Upper lobe of right lung (tissue), 1 donor: ENCODE data around the gene PROS1. TPM values are rescaled to one million over a fixed set of nuclear protein-coding genes. Genes with fewer than 3 reads are reported as not detected.
A peak's percentile ranks its signal among the peaks of the same experiment; 100 is the strongest.
"Not testable (repeated sequence)": the region's sequence is repeated elsewhere in the genome, so short reads cannot be mapped to it uniquely, and the experiment has no call there.

Experiments used
- ATAC-seq: fragments of 200-7000 bp; cut with Tn5 transposase; one replicate; pipeline ENCODE4 v1.9.1; 2020; ENCODE audit warnings: mild to moderate bottlenecking, moderate library complexity
- DNase-seq: peaks from one replicate; pipeline ENCODE4 v3.0.0-alpha.2; 2020
- H3K27ac ChIP-seq: fragments of 200-600 bp; one replicate; pipeline ENCODE4 v1.8.0; 2022
- H3K27me3 ChIP-seq: fragments of 200-600 bp; one replicate; pipeline ENCODE4 v1.8.0; 2022; ENCODE audit warnings: mild to moderate bottlenecking
- H3K36me3 ChIP-seq: fragments of 200-600 bp; one replicate; pipeline ENCODE4 v1.8.0; 2022
- H3K4me1 ChIP-seq: fragments of 200-600 bp; one replicate; pipeline ENCODE4 v1.8.0; 2022
- H3K4me3 ChIP-seq: fragments of 200-600 bp; one replicate; pipeline ENCODE4 v1.8.0; 2022; ENCODE audit warnings: mild to moderate bottlenecking
- H3K9me3 ChIP-seq: fragments of 200-600 bp; one replicate; pipeline ENCODE4 v1.8.0; 2022
- intact Hi-C: fragments of 100-400 bp; cut with DNase I; formaldehyde crosslinking; loops from one replicate; pipeline ENCODE4 v1.11.0; 2022
- total RNA-seq: library from RNA; stranded (reverse); fragmentation: NEBNext Ultra II Directional; extraction: Animal tissue kit (Norgen Biotek cat#: 25700); gene quantifications from one replicate; pipeline ENCODE4 v1.2.1, GENCODE V29; 2021
- TF ChIP-seq, protein P1 (sequence below): fragments of 200-600 bp; IDR thresholded peaks from one replicate; pipeline ENCODE4 v1.8.0; 2022; ENCODE audit warnings: antibody characterized with exemption
- donor health status: DM: no; HTN: yes; CAD: no; lungs with severe emphysema.

The PROS1 gene
- total RNA-seq, 1 donor from 2014 or later: 70.5 TPM

DNA sequence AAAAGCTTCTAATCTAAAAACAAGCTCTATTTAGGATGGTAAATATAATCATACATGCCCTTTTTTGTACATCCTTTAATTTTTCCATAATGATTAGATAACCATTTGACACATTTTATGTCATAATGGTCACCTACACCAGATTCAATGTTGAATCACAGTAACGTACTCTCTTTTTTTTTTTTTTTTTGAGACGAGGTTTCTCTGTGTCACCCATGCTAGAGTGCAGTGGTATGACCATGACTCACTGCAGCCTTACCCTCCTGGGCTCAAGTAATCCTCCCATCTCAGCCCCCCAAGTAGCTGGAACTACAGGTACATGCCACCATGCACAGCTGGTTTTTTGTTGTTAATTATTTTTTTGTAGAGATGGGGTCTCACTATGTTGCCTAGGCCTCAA is 49.2 kb downstream of the PROS1 start:
- TF ChIP-seq, protein P1, sequence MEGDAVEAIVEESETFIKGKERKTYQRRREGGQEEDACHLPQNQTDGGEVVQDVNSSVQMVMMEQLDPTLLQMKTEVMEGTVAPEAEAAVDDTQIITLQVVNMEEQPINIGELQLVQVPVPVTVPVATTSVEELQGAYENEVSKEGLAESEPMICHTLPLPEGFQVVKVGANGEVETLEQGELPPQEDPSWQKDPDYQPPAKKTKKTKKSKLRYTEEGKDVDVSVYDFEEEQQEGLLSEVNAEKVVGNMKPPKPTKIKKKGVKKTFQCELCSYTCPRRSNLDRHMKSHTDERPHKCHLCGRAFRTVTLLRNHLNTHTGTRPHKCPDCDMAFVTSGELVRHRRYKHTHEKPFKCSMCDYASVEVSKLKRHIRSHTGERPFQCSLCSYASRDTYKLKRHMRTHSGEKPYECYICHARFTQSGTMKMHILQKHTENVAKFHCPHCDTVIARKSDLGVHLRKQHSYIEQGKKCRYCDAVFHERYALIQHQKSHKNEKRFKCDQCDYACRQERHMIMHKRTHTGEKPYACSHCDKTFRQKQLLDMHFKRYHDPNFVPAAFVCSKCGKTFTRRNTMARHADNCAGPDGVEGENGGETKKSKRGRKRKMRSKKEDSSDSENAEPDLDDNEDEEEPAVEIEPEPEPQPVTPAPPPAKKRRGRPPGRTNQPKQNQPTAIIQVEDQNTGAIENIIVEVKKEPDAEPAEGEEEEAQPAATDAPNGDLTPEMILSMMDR: no peak
- Histone ChIP-seq H3K27me3 (no peaks in the 10 kb centered on the region), H3K36me3 (no peaks in the 10 kb centered on the region), H3K4me1 (no peaks in the 10 kb centered on the region), H3K27ac (no peak overlapping the region), H3K4me3 (no peak overlapping the region), H3K9me3 (no peaks in the 10 kb centered on the region)
- DNase-seq (no peak), ATAC-seq (no peak)
- intact Hi-C loops: no loop called here

- H3K9me3 ChIP-seq: no peaks in the 10 kb centered on the region
- H3K4me3 ChIP-seq: no peak overlapping the region
- TF ChIP-seq, protein P1: no peak
- no peaks in the 10 kb centered on the region for H3K4me1 ChIP-seq
- intact Hi-C loops: no loop called here
- no peaks in the 10 kb centered on the region for H3K27me3 ChIP-seq
- H3K27ac ChIP-seq: no peak overlapping the region
- H3K36me3 ChIP-seq: no peaks in the 10 kb centered on the region
- DNase-seq: no peak
- no peak for ATAC-seq
These were observed 50.7 kb downstream of the PROS1 start for GRCh38 chr3:93923006-93923405.

DNA sequence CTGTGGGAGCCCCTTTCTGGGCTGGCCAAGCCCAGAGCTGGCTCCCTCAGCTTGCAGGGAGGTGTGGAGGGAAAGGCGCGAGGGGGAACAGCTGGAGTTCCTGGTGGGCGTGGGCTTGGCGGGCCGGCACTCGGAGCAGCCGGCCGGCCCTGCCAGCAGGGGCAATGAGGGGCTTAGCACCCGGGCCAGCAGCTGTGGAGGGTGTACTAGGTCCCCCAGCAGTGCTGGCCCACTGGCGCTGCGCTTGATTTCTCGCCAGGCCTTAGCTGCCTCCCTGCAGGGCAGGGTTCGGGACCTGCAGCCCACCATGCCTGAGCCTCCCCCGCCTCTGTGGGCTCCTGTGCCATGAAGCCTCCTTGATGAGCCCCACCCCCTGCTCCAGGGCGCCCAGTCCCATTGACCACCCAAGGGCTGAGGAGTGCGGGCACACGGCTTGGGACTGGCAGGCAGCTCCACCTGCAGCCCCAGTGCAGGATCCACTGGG is 56.1 kb downstream of the PROS1 start:
- intact Hi-C loops, ATAC-seq, H3K27me3 ChIP-seq, H3K9me3 ChIP-seq, H3K36me3 ChIP-seq, H3K4me3 ChIP-seq, DNase-seq, H3K4me1 ChIP-seq, H3K27ac ChIP-seq: not testable (repeated sequence)

DNA sequence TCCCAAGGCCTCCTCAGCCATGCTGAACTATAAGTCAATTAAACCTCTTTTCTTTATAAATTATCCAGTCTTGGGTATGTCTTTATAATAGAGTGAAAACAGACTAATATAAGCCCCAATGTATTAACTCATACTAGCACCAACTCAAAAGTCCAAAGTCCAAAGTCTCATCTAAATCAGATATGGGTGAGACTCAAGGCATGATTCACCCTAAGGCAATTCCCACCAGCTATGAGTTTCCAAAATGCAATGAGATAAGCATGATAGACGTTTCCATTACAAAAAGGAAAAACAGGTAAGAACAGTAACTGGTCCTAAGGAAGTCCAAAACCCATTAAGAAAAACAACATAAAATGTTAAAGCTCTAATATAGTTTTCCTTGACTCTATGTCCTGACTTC is 60.1 kb downstream of the PROS1 start:
- H3K9me3 ChIP-seq, H3K36me3 ChIP-seq, H3K4me1 ChIP-seq, intact Hi-C loops, H3K27ac ChIP-seq, DNase-seq, H3K27me3 ChIP-seq, H3K4me3 ChIP-seq, ATAC-seq: not testable (repeated sequence)

GRCh38 chr3:93911206-93911605 is 62.5 kb downstream of the PROS1 start:
- DNase-seq (no peak), ATAC-seq (no peak)
- no peak overlapping the region for H3K27ac ChIP-seq
- no peaks in the 10 kb centered on the region for H3K9me3 ChIP-seq
- no peaks in the 10 kb centered on the region for H3K36me3 ChIP-seq
- intact Hi-C loops: no loop called here
- H3K27me3 ChIP-seq: no peaks in the 10 kb centered on the region
- H3K4me1 ChIP-seq: no peaks in the 10 kb centered on the region
- TF ChIP-seq, protein P1: no peak
- no peak overlapping the region for H3K4me3 ChIP-seq

- Histone ChIP-seq H3K36me3 (no peaks in the 10 kb centered on the region), H3K4me1 (no peaks in the 10 kb centered on the region), H3K27ac (no peak overlapping the region), H3K9me3 (no peaks in the 10 kb centered on the region), H3K27me3 (no peaks in the 10 kb centered on the region), H3K4me3 (no peak overlapping the region)
- ATAC-seq (no peak), DNase-seq (no peak)
- intact Hi-C loops: no loop called here
- TF ChIP-seq, protein P1: no peak
These were observed 63.6 kb downstream of the PROS1 start for GRCh38 chr3:93910097-93910496.

- Histone ChIP-seq H3K27ac (no peak overlapping the region), H3K4me3 (no peak overlapping the region), H3K4me1 (no peaks in the 10 kb centered on the region), H3K27me3 (no peaks in the 10 kb centered on the region), H3K36me3 (no peaks in the 10 kb centered on the region), H3K9me3 (no peaks in the 10 kb centered on the region)
- ATAC-seq (peak; percentile 16), DNase-seq (no peak)
- TF ChIP-seq, protein P1: no peak
- intact Hi-C loops: no loop called here
These were observed 66.6 kb downstream of the PROS1 start for GRCh38 chr3:93907132-93907531.
